Suprapubic skin (tissue), 3 donors: ENCODE data around the gene RELA.

ENCODE experiments used
- CTCF ChIP-seq, 2 donors: fragments of 200-600 bp in 1 of 2; fragments of 450-650 bp in 1 of 2; sonication (generic) in 1 of 2; IDR thresholded peaks; one replicate each; pipeline ENCODE4 v1.5.1; 2016 to 2019; ENCODE audit warnings: antibody characterized with exemption in 2 of 2, mild to moderate bottlenecking in 1 of 2, moderate library complexity in 1 of 2
- POLR2A ChIP-seq, 2 donors: fragments of 450-650 bp; IDR thresholded peaks; one replicate each; pipeline ENCODE4 v1.6.1; 2017; ENCODE audit warnings: antibody characterized with exemption in 2 of 2, mild to moderate bottlenecking in 2 of 2, moderate library complexity in 2 of 2

- TF ChIP-seq POLR2A (IDR thresholded peaks at IDR 0.05) (no peak), CTCF (IDR thresholded peaks at IDR 0.05) (no peak)
These were observed 45.4 kb downstream of the RELA start for GRCh38 chr11:65617136-65617850.
